ENCODE data around the gene VIP. TPM values are rescaled to one million over a fixed set of nuclear protein-coding genes. Genes with fewer than 3 reads are reported as not detected.
A peak's percentile ranks its signal among the peaks of the same experiment; 100 is the strongest.

The VIP gene
- total and polyA plus RNA-seq, 2 of the 8 experiments (the other 6 are each of a cell fraction or from before 2014, with no cell fraction given), result not detected

- TF ChIP-seq CHD7 (IDR thresholded peaks at IDR 0.05; ENCODE audit: insufficient replicate concordance, low read length) (no peak), CTCF (IDR thresholded peaks at IDR 0.05; ENCODE audit: control extremely low read depth in 1 of 3, insufficient read depth in 1 of 3, low read depth in 1 of 3, low read length in 3 of 3) (peak in 2 of 3 experiments; percentile 16 to 44; a peak in 2 of 4 replicates), MAX (IDR thresholded peaks at IDR 0.05) (no peak)
These were observed 49.3 kb upstream of the VIP start (continued) for GRCh38 chr6:152701081-152701862.
